Right cardiac atrium (tissue), 5 donors: ENCODE results near the gene RAB3D. TPM values are rescaled to one million over a fixed set of nuclear protein-coding genes. Genes with fewer than 3 reads are reported as not detected.
A peak's percentile ranks its signal among the peaks of the same experiment; 100 is the strongest.
"Not testable (repeated sequence)": the region's sequence is repeated elsewhere in the genome, so short reads cannot be mapped to it uniquely, and the experiment has no call there.

Experiments used
- ATAC-seq, 2 donors: fragments of 200-7000 bp; cut with Tn5 transposase; one replicate each; pipeline versions ENCODE4 v1.8.0 to v1.9.1; 2020; ENCODE audit warnings: moderate library complexity in 2 of 2, mild to moderate bottlenecking in 1 of 2
- DNase-seq, 3 donors: peaks; one replicate each; pipeline ENCODE4 v3.0.0-alpha.2; 2020
- H3K27ac ChIP-seq: one replicate; pipeline ENCODE4 v1.5.1; 2013; ENCODE audit warnings: mild to moderate bottlenecking, low read length, control low read depth, moderate library complexity
- H3K27me3 ChIP-seq: one replicate; pipeline ENCODE4 v1.6.1; 2013; ENCODE audit not compliant: control insufficient read depth, insufficient read depth
- H3K4me1 ChIP-seq: one replicate; pipeline ENCODE4 v1.6.1; 2013; ENCODE audit warnings: low read length; ENCODE audit not compliant: control insufficient read depth, insufficient read depth
- H3K4me3 ChIP-seq: one replicate; pipeline ENCODE4 v1.5.1; 2013; ENCODE audit warnings: low read length, control low read depth
- H3K9me3 ChIP-seq: one replicate; pipeline ENCODE4 v1.6.1; 2013; ENCODE audit warnings: low read length; ENCODE audit not compliant: control insufficient read depth
- WGBS: extraction: QIAGEN DNeasy Blood & Tissue Kit; methylation state at CpG from one replicate; pipeline ENCODE4 v1.1.7; 2013; 5-methylcytosine and 5-hydroxymethylcytosine counted together
- intact Hi-C, 4 donors: fragments of 100-400 bp; cut with DNase I; formaldehyde crosslinking; loops; one replicate each; pipeline versions ENCODE4 v1.11.0 to v1.14.0; 2022 to 2023
- long read RNA-seq, 4 donors: library from polyadenylated mRNA; unstranded; transcript quantifications; one replicate each; pipeline ENCODE4 v2.0.0, GENCODE V29; 2020 to 2021
- polyA plus RNA-seq: library from polyadenylated mRNA; stranded (reverse); fragments of 200-250 nt; gene quantifications from one replicate; pipeline ENCODE4 v1.2.3, GENCODE V29; 2013
- total RNA-seq, 4 donors: library from RNA; stranded (reverse); fragmentation: NEBNext Ultra II Directional; extraction: Animal tissue kit (Norgen Biotek cat#: 25700); gene quantifications; one replicate each; pipeline ENCODE4 v1.2.1, GENCODE V29; 2021
- donor health status: healthy with polysubstance abuse.
- donor health status: DM: no; HTN: yes; CAD: no.
- donor health status: DM: no; HTN: no; CAD: no.
- donor health status: DM: no; HTN: yes; CAD: no; lungs with severe emphysema.
- donor health status: DM: yes; HTN: yes; CAD: no.

Gene RAB3D, protein sequence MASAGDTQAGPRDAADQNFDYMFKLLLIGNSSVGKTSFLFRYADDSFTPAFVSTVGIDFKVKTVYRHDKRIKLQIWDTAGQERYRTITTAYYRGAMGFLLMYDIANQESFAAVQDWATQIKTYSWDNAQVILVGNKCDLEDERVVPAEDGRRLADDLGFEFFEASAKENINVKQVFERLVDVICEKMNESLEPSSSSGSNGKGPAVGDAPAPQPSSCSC
- total RNA-seq, result 10 to 100 TPM; 12.2 to 12.7 (median 12.3) TPM
- 4.1 TPM for polyA plus RNA-seq
- long read RNA-seq, donor 1, full-length matches to known transcripts, result 11 of 23 reads
- long read RNA-seq, donor 1, partial matches to known transcripts, result 2 of 23 reads
- long read RNA-seq, donor 1, other reads (novel, unspliced or antisense), result 10 of 23 reads
- long read RNA-seq, donor 2, full-length matches to known transcripts, result 11 of 14 reads
- long read RNA-seq, donor 2, partial matches to known transcripts, result 0 of 14 reads
- long read RNA-seq, donor 2, other reads (novel, unspliced or antisense), result 3 of 14 reads
- long read RNA-seq, donor 3, full-length matches to known transcripts, result 18 of 24 reads
- long read RNA-seq, donor 3, partial matches to known transcripts, result 0 of 24 reads
- long read RNA-seq, donor 3, other reads (novel, unspliced or antisense), result 6 of 24 reads
- long read RNA-seq, donor 4, full-length matches to known transcripts, result 10 of 12 reads
- long read RNA-seq, donor 4, partial matches to known transcripts, result 1 of 12 reads
- long read RNA-seq, donor 4, other reads (novel, unspliced or antisense), result 1 of 12 reads

DNA sequence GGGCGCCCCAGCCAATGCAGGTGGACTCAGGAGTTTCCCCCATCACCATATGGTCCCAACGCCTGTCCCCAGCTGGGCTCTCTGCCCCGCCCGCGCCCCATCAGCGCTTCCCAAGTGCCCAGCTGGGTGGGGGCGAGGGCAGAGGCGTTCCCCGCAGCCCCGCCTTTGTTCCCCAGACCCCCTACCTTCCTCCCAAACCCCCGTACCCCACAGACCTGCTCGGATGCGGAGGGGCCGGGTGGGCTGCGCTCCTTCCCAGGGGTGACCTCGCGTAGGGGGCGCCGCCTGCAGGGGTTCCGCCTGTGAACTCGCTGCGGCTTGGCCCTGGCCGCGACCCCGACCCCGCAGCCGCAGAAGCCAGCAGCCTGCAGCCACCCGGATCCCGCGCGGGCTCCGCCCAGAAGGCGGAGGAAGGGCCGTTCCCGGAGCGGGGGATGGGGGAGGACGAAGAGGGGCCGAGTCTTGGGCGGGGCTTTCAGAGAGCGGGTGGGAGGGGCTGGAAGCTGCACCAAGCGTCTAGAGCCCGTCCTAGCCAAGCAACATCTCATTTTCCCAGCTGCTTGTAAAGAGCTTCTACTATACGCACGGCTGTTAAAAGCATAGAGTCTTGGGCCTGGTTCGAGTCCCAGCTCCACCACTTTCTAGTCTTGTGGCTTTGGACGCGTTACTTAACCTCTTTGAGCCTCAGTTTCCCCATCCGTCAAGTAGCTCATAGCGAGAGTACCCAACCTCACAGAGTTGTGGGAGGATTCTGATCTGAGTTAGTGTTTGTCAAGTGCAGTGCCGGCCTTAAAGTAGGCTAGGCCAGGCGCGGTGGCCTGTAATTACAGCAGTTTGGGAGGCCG lies at the start of gene RAB3D:
Gene RAB3D (minus strand): TSS at position 404 of the 845 bp plus-strand sequence. CDS start 2,258 bp downstream, outside the sequence.
- Histone ChIP-seq H3K9me3 (no peaks in the 10 kb centered on the region), H3K4me3 (peak within 1 kb of the TSS; percentile 83), H3K27ac (peak within 1 kb of the TSS; percentile 57), H3K27me3 (no peaks in the 10 kb centered on the region), H3K4me1 (peaks cover 4% of the 10 kb centered on the region)
- 6% methylated on average over 53 of the region's 53 CpGs for WGBS
- ATAC-seq (peak; percentile 96), DNase-seq (peak; percentile 95 to 98 (median 98))
- intact Hi-C loops, result loop anchor here in 1 of 4 donors (5.0 kb wide), 1 partner anchor 42 kb away; the partner anchor contains the start of gene TSPAN16

GRCh38 chr19:11387162-11388034 lies 47.9 kb upstream of the RAB3D start:
- Histone ChIP-seq H3K4me3 (no peak overlapping the region), H3K27me3 (no peaks in the 10 kb centered on the region), H3K9me3 (no peaks in the 10 kb centered on the region), H3K4me1 (peaks cover 2% of the 10 kb centered on the region), H3K27ac (no peak overlapping the region)
- no peak for ATAC-seq
- WGBS, result 72% methylated on average over 19 of the region's 19 CpGs
- DNase-seq, result no peak
- intact Hi-C loops, result loop anchor here in 2 of 4 donors (10.0 kb wide), 2 partner anchors 47 to 57 kb away; partner anchors contain the start of genes ODAD3 (in 1 of the 2) and PRKCSH (in 1 of the 2)

DNA sequence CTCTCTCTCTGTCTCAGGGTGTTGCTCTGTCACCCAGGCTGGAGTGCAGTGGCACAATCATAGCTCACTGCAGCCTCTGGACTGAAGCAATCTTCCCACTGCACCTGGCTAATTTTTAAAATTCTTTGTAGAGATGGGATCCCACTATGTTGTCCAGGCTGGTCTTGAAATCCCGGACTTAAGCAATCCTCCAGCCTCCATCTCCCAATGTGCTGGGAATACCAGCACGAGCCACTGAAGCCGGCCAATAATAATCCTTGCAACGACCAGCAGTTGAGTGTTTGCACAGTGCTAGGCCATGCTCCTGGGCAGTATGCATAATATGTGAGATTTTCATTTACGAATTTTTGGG lies 45.3 kb upstream of the RAB3D start:
- intact Hi-C loops, result loop anchor here in 2 of 4 donors (10.0 kb wide), 2 partner anchors 50 to 60 kb away; partner anchors contain the start of genes ODAD3 (in 1 of the 2) and PRKCSH (in 1 of the 2)
- H3K27ac ChIP-seq, result no peak overlapping the region
- 85% methylated on average over 5 of the region's 5 CpGs for WGBS
- peaks cover 6% of the 10 kb centered on the region for H3K4me1 ChIP-seq
- ATAC-seq (no peak), DNase-seq (no peak)
- H3K4me3 ChIP-seq, result no peak overlapping the region
- H3K9me3 ChIP-seq, result no peaks in the 10 kb centered on the region
- no peaks in the 10 kb centered on the region for H3K27me3 ChIP-seq

DNA sequence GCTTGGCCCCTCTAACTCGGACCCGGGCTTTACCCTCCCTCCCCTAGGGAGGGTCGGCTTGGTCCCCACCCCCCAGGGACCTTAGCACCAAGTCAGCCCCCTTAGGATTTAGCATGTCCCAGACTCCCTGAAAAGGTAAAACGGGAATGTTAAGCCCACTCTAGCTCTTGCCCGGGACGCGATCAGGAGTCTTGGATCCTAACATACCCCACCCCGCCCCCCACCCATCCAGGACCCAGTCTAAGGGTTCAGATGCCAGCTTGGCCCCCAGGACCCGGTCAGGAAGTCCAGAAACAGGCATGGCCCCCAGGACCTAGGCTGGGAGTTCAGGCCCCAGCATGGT lies 44.2 kb upstream of the RAB3D start:
- Histone ChIP-seq H3K27me3 (no peaks in the 10 kb centered on the region), H3K4me3 (peak overlapping the region; percentile 50), H3K4me1 (peaks cover 6% of the 10 kb centered on the region), H3K27ac (no peak overlapping the region), H3K9me3 (no peaks in the 10 kb centered on the region)
- ATAC-seq (no peak), DNase-seq (peak in 1 of 3 donors; percentile 52)
- intact Hi-C loops, result loop anchor here in 2 of 4 donors (10.0 kb wide), 2 partner anchors 51 to 61 kb away; partner anchors contain the start of genes ODAD3 (in 1 of the 2) and PRKCSH (in 1 of the 2)
- WGBS, result 1% methylated on average over 9 of the region's 9 CpGs

GRCh38 chr19:11382898-11383705 lies 43.6 kb upstream of the RAB3D start:
- peak; percentile 47 to 83 (median 78) for DNase-seq
- Histone ChIP-seq H3K4me3 (peak overlapping the region; percentile 50), H3K9me3 (no peaks in the 10 kb centered on the region), H3K27me3 (no peaks in the 10 kb centered on the region), H3K27ac (no peak overlapping the region), H3K4me1 (peaks cover 8% of the 10 kb centered on the region)
- peak; percentile 2 to 36 for ATAC-seq
- intact Hi-C loops, result loop anchor here in 2 of 4 donors (10.0 kb wide), 2 partner anchors 52 to 62 kb away; partner anchors contain the start of genes ODAD3 (in 1 of the 2) and PRKCSH (in 1 of the 2)
- WGBS, result 1% methylated on average over 65 of the region's 65 CpGs

DNA sequence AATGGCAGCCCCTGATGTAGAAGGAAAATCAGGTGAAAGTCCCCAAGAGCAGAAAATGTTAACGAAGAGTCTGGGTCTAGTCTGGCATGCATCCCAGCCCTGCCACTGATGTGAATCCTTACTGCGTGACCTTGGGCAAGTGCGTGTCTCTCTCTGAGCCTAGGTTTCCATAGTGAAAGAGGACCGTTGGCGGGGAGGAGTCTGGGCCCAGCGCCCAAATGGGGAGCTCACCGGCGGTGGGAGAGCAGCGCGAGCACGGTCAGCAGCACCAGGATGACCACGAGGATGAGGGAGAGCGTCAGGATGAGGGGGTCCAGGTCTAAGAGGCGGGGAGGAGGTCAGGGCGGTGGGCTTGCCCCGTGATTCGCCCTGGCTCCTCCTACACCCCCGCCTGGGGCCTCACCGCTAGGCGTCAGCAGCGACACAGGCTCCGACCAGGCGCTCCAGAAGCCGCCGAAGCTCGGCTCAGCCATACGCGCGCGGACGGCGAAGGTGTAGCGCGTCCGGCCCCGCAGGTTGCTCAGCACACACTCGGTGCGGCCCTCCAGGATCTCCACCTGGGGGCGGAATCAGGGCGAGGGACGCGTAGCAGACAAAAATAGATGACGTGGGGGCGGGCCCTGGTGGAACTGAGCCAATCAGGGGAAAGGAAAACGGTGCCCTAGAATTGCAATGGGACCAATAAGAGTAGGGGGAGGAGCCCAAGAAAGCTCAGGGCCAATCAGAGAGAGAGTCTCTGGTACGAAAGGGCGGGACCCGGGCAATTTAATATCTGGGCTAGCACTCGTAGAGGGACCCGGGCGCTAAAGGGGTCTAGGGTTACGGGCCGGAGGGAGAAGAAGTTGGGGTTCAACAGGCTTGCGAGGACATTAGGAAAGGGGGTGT lies 41.4 kb upstream of the RAB3D start:
- ATAC-seq, result peak; percentile 88 to 90
- WGBS, result 2% methylated on average over 54 of the region's 54 CpGs
- H3K27ac ChIP-seq, result peak overlapping the region; percentile 46
- H3K4me3 ChIP-seq, result peak overlapping the region; percentile 47
- H3K4me1 ChIP-seq, result peaks cover 8% of the 10 kb centered on the region
- no peaks in the 10 kb centered on the region for H3K27me3 ChIP-seq
- intact Hi-C loops, result loop anchor here in 2 of 4 donors (10.0 kb wide), 2 partner anchors 54 to 64 kb away; partner anchors contain the start of genes ODAD3 (in 1 of the 2) and PRKCSH (in 1 of the 2)
- H3K9me3 ChIP-seq, result no peaks in the 10 kb centered on the region
- DNase-seq, result peak; percentile 93 to 97 (median 96)

GRCh38 chr19:11379857-11380350 lies 40.4 kb upstream of the RAB3D start:
- intact Hi-C loops, result loop anchor here in 2 of 4 donors (10.0 kb wide), 2 partner anchors 55 to 65 kb away; partner anchors contain the start of genes ODAD3 (in 1 of the 2) and PRKCSH (in 1 of the 2)
- DNase-seq, result no peak
- no peaks in the 10 kb centered on the region for H3K9me3 ChIP-seq
- H3K4me3 ChIP-seq, result no peak overlapping the region
- H3K4me1 ChIP-seq, result peaks cover 12% of the 10 kb centered on the region
- no peak for ATAC-seq
- WGBS, result 95% methylated on average over 7 of the region's 7 CpGs
- H3K27ac ChIP-seq, result no peak overlapping the region
- no peaks in the 10 kb centered on the region for H3K27me3 ChIP-seq

DNA sequence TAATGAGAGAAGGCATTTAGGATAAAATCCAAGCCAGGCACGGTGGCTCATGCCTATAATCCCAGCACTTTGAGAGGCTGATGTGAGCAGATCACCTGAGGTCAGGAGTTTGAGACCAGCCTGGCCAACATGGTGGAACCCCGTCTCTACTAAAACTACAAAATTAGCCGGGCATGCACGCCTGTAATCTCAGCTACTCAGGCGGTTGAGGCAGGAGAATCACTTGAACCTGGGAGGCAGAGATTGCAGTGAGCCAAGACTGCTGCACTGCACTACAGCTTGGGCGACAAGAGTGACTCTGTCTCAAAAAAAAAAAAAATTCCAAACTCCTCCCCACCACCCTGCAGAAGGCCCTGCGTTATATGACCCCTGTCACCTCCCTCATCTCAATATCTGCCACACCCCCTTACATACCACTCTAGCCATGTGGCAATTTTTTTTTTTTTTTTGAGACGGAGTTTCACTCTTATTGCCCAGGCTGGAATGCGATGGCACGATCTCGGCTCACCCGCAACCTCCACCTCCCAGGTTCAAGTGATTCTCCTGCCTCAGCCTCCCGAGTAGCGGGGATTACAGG lies 39.9 kb upstream of the RAB3D start:
- intact Hi-C loops, ATAC-seq, H3K9me3 ChIP-seq, H3K4me3 ChIP-seq, DNase-seq, H3K27me3 ChIP-seq, H3K27ac ChIP-seq: not testable (repeated sequence)
- WGBS, result 90% methylated on average over 14 of the region's 14 CpGs
- H3K4me1 ChIP-seq, result peaks cover 12% of the 10 kb centered on the region
